Effector memory CD8-positive, alpha-beta T cell (primary cell): ENCODE measurements around the gene PLXDC1.
"Not testable (repeated sequence)": the region's sequence is repeated elsewhere in the genome, so short reads cannot be mapped to it uniquely, and the experiment has no call there.

ENCODE experiments used
- ATAC-seq: fragments of 150-1000 bp; cut with Tn5 transposase; replicated peaks from 2 replicates; pipeline ENCODE4 v1.10.0; 2021; ENCODE audit warnings: mild to moderate bottlenecking, moderate library complexity
- DNase-seq, 3 experiments: peaks; one replicate each; pipeline ENCODE4 v3.0.0; 2021
- H3K27ac Mint-ChIP-seq, 2 donors: one replicate each; pipeline ENCODE4 v1.8.0; 2022; ENCODE audit warnings: mild to moderate bottlenecking in 2 of 2, mixed read lengths in 2 of 2, moderate library complexity in 2 of 2
- H3K27me3 Mint-ChIP-seq, 2 donors: one replicate each; pipeline ENCODE4 v1.8.0; 2022; ENCODE audit warnings: mixed read lengths in 2 of 2
- H3K36me3 Mint-ChIP-seq: one replicate; pipeline ENCODE4 v1.8.0; 2022; ENCODE audit warnings: mild to moderate bottlenecking, moderate library complexity, mixed read lengths; ENCODE audit not compliant: insufficient read depth
- H3K4me1 Mint-ChIP-seq, 2 donors: one replicate each; pipeline ENCODE4 v1.8.0; 2022; ENCODE audit warnings: low read depth in 2 of 2, mixed read lengths in 2 of 2
- H3K4me3 Mint-ChIP-seq, 2 donors: one replicate each; pipeline ENCODE4 v1.8.0; 2022; ENCODE audit warnings: mild to moderate bottlenecking in 2 of 2, mixed read lengths in 2 of 2, moderate library complexity in 2 of 2
- H3K9me3 Mint-ChIP-seq, 2 donors: one replicate each; pipeline ENCODE4 v1.8.0; 2022; ENCODE audit warnings: mixed read lengths in 2 of 2

Gene PLXDC1

DNA sequence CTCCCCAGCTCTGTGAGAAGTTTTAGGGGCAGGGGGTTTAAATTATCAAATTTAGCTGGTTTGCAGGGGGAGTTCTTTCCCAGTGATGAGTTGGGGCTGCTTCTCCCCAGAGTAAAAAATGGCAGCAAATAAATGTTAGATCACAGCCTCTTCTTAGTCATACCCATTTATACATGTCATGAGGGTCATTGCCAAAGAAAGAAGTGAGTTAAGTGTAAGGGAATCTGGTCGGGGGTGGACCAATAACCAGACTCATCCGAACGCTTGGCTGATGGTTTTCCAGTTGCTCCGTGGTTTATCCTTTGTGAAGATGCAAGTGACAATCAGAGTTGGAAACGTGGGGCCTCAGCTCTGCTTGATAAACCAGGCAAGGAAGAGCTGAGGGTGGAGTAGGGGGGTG lies 87.1 kb downstream of the PLXDC1 start:
- peak overlapping the region in 1 of 2 donors; percentile 38 for H3K27ac Mint-ChIP-seq
- peaks cover 6 to 8% of the 10 kb centered on the region in 2 donors for H3K4me1 Mint-ChIP-seq
- no peak for DNase-seq
- no peak for ATAC-seq
- peaks cover under 1% of the 10 kb centered on the region for H3K36me3 Mint-ChIP-seq
- H3K4me3 Mint-ChIP-seq, result no peak overlapping the region
- H3K27me3 Mint-ChIP-seq, result peaks cover 0 to 3% of the 10 kb centered on the region in 2 donors
- H3K9me3 Mint-ChIP-seq, result no peaks in the 10 kb centered on the region

DNA sequence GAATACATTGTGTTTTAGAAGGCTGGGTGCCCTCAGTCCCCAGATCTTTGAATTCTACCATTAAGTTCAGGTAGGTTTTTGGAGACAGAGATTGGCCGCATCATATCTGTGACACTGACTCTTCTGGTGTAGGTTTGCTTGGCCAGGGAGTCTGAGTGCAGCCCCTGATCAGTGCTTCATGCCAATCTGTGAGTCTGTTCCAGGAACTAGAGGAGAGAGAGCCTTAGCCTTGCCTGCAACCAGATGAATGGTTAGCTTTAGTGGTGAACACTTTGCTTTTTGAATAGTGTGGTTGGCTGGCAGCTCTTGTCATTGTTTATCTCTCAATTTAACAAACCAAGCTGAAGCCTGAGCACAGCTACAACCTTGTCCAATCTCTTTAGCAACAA lies 87.8 kb downstream of the PLXDC1 start:
- Mint-ChIP-seq H3K36me3 (no peaks in the 10 kb centered on the region), H3K4me1 (peaks cover 5 to 8% of the 10 kb centered on the region in 2 donors), H3K9me3 (no peaks in the 10 kb centered on the region), H3K27me3 (no peaks in the 10 kb centered on the region), H3K27ac (no peak overlapping the region), H3K4me3 (peak overlapping the region in 1 of 2 donors; percentile 31)
- ATAC-seq, result peak; percentile 36
- DNase-seq, result no peak

DNA sequence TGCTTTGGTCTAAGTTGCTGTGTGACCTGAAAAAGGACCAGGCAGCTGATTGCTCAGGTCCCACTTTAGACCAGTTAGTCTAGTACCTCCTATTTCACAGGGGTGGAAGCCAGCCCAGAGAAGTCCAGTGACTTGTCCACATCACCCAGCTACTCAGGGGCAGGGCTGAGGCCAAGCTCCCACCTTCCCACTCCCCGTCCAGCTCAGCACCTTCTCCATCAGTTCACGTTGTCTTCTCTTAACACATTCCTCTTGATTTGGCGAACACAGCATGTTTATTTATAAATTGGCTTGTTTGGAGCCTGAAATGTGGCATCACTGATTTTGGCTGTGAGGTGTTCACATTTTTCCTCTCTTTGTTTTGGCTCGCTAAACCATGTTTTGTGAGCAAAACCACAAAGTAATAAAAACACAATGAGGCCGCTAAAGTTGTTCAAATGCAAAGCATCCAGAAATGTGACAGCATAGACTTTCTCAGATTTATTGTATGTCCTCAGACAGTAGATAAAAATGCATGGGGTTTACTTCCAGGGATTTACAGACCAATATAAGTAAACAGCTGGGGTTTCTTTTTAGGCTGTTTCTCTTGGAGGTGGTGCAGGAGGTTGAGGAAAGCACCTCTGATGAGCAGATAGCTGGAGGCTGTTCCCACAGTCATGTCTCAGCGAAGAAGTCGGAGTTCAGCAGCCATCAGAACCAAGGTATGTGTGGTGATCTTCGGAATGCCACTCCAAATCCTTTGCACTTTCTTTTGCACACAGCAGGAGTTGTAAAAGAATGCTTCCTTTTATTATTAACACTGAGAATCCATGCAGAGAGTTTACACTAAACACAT lies 88.4 kb downstream of the PLXDC1 start:
- no peaks in the 10 kb centered on the region for H3K27me3 Mint-ChIP-seq
- ATAC-seq (no peak), DNase-seq (no peak)
- no peaks in the 10 kb centered on the region for H3K9me3 Mint-ChIP-seq
- peak overlapping the region in 1 of 2 donors; percentile 31 for H3K4me3 Mint-ChIP-seq
- H3K36me3 Mint-ChIP-seq, result no peaks in the 10 kb centered on the region
- H3K27ac Mint-ChIP-seq, result peak overlapping the region in 1 of 2 donors; percentile 78
- peaks cover 5 to 8% of the 10 kb centered on the region in 2 donors for H3K4me1 Mint-ChIP-seq

DNA sequence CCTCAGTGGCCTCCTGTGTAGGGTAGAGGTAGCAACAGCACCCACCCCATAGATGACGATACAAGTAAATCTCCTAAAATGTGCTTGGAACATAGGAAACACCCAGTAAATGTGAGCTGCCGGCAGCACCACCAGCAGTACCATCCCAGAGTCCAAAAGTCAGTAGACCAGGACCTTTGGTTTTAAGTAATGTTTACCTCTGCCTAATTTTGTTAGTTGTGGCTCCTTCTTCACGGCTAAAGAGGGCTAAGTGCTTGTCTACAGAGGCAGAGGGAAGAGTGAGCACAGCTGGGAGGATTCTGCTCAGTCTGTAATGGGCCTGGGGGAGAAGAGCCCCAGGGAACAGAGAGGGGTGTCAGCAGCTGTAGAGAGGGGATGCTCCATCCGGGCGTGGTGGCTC lies 92.9 kb downstream of the PLXDC1 start:
- DNase-seq (no peak), ATAC-seq (no peak)
- Mint-ChIP-seq H3K4me1 (peaks cover 9 to 14% of the 10 kb centered on the region in 2 donors), H3K27ac (no peak overlapping the region), H3K36me3 (peaks cover 13% of the 10 kb centered on the region), H3K27me3 (peaks cover 6 to 8% of the 10 kb centered on the region in 2 donors), H3K4me3 (no peak overlapping the region), H3K9me3 (no peaks in the 10 kb centered on the region)

DNA sequence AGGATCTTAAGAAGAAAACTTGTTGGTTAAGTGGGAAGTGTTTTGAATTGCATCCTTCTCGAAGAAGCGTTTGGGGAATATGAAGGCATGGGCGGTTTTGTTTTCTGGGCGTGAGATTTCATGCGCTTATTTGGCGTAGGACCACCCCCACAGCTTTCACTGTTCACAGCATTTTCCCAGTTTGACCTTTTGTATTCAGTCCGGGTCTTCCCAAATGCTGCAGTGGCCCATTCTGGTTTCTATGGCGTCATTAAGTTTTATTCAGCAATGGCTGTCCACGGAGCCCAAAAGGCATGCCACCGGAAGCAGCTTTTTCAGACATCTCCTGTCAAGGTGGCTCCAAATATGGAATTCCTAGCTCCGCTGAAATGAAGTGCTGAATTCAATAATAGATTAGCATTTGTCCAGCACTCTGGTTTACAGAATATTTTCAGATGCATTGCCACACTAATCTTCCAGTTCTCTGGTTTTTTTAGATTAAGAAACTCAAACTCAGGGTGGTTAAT lies 93.7 kb downstream of the PLXDC1 start:
- H3K27me3 Mint-ChIP-seq, result peaks cover 10 to 14% of the 10 kb centered on the region in 2 donors
- H3K4me3 Mint-ChIP-seq, result peak overlapping the region; percentile 72 to 79
- peaks cover 13% of the 10 kb centered on the region for H3K36me3 Mint-ChIP-seq
- no peaks in the 10 kb centered on the region for H3K9me3 Mint-ChIP-seq
- peaks cover 4 to 11% of the 10 kb centered on the region in 2 donors for H3K4me1 Mint-ChIP-seq
- DNase-seq, result no peak
- H3K27ac Mint-ChIP-seq, result peak overlapping the region; percentile 72 to 83
- no peak for ATAC-seq

DNA sequence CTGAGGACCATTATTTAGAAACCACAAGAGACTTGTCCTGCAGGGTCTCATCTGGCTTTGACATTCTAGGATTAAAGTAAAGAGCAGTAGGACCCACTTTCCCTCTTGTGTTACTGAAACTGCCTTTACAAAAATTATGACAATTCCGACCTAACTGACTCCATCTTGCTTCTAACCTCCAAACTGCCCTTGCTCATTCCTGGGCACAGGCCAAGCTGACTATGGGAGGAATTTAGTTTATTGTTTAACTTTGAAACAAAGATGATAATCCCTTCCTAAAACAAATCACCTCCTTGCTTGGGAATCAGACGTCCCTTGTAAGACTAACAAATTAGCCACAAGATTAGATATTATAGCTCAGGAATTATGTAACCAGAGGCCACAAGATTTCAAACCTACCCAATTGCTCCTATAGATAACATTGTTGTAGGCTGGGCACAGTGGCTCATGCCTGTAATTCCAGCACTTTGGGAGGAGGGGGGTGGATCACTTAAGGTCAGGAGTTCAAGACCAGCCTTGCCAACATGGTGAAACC lies 97.3 kb downstream of the PLXDC1 start:
- Mint-ChIP-seq H3K27ac (no peak overlapping the region), H3K4me3 (no peak overlapping the region), H3K27me3 (peaks cover 20 to 29% of the 10 kb centered on the region in 2 donors)

DNA sequence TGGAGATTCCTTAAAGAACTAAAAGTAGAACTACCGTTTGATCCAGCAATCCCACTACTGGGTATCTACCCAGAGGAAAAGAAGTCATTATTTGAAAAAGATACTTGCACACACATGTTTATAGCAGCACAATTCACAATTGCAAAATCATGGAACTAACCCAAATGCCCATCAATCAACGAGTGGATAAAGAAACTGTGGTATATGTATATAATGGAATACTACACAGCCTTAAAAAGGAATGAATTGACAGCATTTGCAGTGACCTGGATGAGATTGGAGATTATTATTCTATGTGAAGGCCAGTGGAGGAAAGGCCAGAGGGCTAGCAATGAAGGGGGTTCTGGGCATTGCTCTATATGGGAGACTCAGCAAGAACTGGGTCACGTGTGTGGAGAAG lies 99.0 kb downstream of the PLXDC1 start:
- H3K36me3 Mint-ChIP-seq, result peaks cover 12% of the 10 kb centered on the region
- peaks cover 20 to 29% of the 10 kb centered on the region in 2 donors for H3K27me3 Mint-ChIP-seq
- H3K4me3 Mint-ChIP-seq, DNase-seq, H3K27ac Mint-ChIP-seq, ATAC-seq, H3K9me3 Mint-ChIP-seq: not testable (repeated sequence)
- H3K4me1 Mint-ChIP-seq, result peaks cover 4 to 11% of the 10 kb centered on the region in 2 donors

More for the DNA sequence above, 97.3 kb downstream of the PLXDC1 start:
- Mint-ChIP-seq H3K4me1 (peaks cover 4 to 11% of the 10 kb centered on the region in 2 donors), H3K36me3 (peaks cover 13% of the 10 kb centered on the region), H3K9me3 (no peaks in the 10 kb centered on the region)
- ATAC-seq (no peak), DNase-seq (no peak)

DNA sequence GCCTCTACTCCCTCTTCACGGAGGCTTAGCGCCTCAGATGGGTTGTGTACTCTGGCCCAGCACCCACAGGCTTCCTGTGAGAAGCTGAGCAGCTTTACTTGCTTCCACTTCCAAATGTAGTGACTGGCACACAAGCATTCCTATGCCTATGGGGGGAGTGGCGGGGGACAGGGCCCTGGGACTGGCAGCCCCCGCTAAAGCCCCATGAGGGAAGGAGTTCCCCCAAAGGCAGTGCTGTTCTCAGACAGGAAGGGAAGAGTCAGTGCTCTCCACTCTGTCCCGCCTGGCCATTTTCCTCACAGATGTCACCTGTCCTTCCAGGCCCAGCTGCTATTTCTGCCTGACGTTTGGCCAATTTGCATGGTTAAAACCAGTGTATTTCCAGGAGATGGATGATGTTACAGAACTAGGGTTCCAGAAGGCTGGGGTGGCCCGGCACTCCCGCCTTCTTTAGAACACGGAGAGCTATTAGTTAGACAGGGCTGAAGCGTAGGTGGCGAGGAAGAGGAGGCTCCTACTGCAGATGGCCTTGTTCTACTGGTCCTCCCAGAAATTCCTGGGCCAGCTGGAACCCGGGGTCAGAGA lies 100.3 kb downstream of the PLXDC1 start:
- Mint-ChIP-seq H3K27me3 (peaks cover 20 to 23% of the 10 kb centered on the region in 2 donors), H3K9me3 (no peaks in the 10 kb centered on the region), H3K36me3 (peaks cover 2% of the 10 kb centered on the region), H3K27ac (no peak overlapping the region), H3K4me3 (no peak overlapping the region), H3K4me1 (peaks cover 0 to 4% of the 10 kb centered on the region in 2 donors)
- DNase-seq, result no peak
- no peak for ATAC-seq

DNA sequence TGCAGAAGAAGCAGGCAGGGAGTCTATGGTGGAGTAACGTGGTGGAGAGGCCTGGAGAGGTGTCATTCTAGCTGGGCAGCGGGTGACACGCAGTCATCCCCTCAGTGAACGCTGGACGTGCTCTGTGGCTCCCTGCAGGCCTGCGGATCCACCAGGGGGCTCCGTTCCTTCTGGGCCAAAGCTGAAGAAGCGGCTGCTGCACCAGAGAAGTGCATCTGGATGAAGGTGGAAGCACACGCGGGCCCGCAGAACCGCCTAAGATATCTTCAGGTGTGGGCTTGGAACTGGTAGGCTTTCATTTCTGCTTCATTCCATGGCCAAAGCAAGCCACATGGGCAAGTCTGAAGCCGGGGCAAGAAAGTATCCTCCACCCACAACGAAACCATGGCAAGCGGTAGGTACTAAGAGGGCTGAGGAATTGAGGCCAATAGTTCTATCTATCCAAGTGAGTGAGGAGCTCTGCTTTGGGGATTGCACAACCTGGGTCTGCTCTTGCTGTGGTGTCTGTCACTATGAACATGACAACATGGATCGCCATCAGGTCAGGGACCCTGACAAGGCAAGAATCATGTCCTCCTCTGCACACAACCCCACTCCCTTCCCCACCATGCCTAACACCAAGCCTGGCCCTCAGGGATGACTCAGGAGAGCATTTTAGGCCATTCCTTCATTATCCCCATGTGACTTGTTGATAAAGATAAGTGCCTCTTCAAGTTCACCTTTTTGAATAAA lies 105.3 kb downstream of the PLXDC1 start:
- H3K4me3 Mint-ChIP-seq, result no peak overlapping the region
- H3K27ac Mint-ChIP-seq, result no peak overlapping the region
- no peaks in the 10 kb centered on the region for H3K36me3 Mint-ChIP-seq
- no peaks in the 10 kb centered on the region for H3K4me1 Mint-ChIP-seq
- no peaks in the 10 kb centered on the region for H3K9me3 Mint-ChIP-seq
- peaks cover 6 to 19% of the 10 kb centered on the region in 2 donors for H3K27me3 Mint-ChIP-seq
- no peak for ATAC-seq
- no peak for DNase-seq

DNA sequence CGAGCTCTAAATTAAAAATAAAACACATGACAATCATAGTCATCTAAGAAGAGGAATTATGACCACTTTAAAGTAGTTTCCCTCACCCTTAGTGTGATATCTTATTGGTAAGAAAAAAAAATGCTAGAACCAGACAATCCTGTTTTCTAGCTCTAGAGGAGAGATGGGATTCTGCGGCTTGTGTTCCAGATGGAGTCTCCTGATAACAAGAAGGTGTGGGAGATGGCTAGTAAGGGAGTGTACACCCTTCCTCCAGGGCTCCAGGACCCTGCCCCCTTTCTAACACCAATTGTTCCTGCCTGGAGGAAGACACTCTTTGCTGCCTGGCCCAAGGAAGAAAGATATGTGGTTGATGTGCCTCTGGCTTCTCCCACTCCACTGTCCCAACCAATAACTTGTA lies 115.4 kb downstream of the PLXDC1 start:
- ATAC-seq, result no peak

DNA sequence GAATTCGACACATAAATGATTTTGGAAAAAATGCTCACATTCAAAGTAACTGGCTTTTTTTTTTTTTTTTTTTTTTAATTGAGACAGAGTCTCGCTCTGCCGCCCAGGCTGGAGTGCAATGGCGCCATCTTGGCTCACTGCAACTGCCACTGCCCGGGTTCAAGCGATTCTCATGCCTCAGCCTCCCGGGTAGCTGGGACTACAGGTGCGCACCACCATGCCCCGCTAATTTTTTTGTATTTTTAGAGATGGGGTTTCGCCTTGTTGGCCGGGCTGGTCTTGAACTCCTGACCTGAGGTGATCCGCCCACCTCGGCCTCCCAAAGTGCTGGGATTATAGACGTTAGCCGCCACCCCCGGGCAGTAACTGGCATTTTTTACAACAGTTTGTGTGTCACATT lies 115.9 kb downstream of the PLXDC1 start:
- not testable (repeated sequence) for DNase-seq, H3K36me3 Mint-ChIP-seq, H3K4me1 Mint-ChIP-seq, H3K9me3 Mint-ChIP-seq, ATAC-seq, H3K4me3 Mint-ChIP-seq, H3K27ac Mint-ChIP-seq
- H3K27me3 Mint-ChIP-seq, result peaks cover 16 to 20% of the 10 kb centered on the region in 2 donors

More for the DNA sequence above, 115.4 kb downstream of the PLXDC1 start:
- H3K4me3 Mint-ChIP-seq, result no peak overlapping the region
- H3K36me3 Mint-ChIP-seq, result no peaks in the 10 kb centered on the region
- H3K27ac Mint-ChIP-seq, result no peak overlapping the region
- H3K9me3 Mint-ChIP-seq, result no peaks in the 10 kb centered on the region
- H3K27me3 Mint-ChIP-seq, result peaks cover 18 to 19% of the 10 kb centered on the region in 2 donors
- no peaks in the 10 kb centered on the region for H3K4me1 Mint-ChIP-seq
- no peak for DNase-seq

DNA sequence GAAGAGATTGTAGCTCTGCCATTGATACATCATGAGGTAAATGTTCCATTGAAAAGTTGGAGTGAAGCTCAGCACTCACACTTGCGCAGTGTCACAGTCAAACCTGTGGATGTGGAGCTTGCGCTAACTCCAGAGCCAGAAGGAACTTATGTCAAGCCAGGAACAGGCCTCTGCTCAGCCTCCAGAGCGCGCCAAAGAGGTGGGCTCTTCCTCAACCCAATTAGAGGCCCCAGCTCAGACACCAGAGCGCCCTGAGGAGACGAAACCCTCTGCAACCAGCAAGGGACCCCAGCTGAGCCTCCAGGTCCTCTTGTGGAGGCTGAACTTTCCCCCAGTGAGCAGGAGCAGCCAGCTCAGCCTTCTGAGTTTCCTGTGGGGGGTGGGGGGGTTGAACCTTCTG lies 122.7 kb downstream of the PLXDC1 start:
- H3K9me3 Mint-ChIP-seq, result no peaks in the 10 kb centered on the region
- H3K4me1 Mint-ChIP-seq, result peaks cover 0 to 3% of the 10 kb centered on the region in 2 donors
- no peak overlapping the region for H3K27ac Mint-ChIP-seq
- peaks cover 6 to 41% of the 10 kb centered on the region in 2 donors for H3K27me3 Mint-ChIP-seq
- H3K36me3 Mint-ChIP-seq, result no peaks in the 10 kb centered on the region
- DNase-seq (no peak), ATAC-seq (no peak)
- no peak overlapping the region for H3K4me3 Mint-ChIP-seq

DNA sequence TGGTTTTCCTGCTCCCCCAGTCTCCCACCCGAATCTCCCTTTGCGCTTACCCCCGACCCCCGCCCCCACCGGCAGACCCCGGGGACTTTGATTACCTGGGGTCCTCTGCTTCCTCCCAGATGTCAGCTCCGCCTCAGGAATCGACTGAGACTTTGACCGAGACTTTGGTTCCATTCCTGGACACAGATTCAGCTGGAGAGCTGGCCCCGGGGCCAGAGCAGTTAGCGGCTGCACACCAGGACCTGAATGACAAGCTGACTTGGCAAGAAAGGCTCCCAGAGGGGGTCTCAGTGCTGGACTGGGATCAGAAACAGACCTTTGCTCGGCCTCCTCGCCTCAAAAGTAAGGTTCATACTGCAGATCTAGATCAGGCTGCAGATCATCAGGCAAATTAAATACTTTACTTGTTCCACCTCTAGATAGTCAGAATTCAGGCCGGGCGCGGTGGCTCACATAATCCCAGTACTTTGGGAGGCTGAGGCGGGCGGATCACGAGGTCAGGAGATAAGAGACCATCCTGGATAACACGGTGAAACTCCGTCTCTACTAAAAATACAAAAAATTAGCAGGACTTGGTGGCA lies 123.9 kb downstream of the PLXDC1 start:
- peaks cover 0 to 3% of the 10 kb centered on the region in 2 donors for H3K4me1 Mint-ChIP-seq
- ATAC-seq, result no peak
- H3K36me3 Mint-ChIP-seq, result no peaks in the 10 kb centered on the region
- peaks cover 6 to 41% of the 10 kb centered on the region in 2 donors for H3K27me3 Mint-ChIP-seq
- no peaks in the 10 kb centered on the region for H3K9me3 Mint-ChIP-seq
- DNase-seq, result no peak
- H3K4me3 Mint-ChIP-seq, result peak overlapping the region; percentile 31 to 50
- H3K27ac Mint-ChIP-seq, result no peak overlapping the region
